ENCODE results near the gene VPS37C. TPM values are rescaled to one million over a fixed set of nuclear protein-coding genes. Genes with fewer than 3 reads are reported as not detected.

Gene VPS37C
- total RNA-seq, 1 donor from 2014 or later = 15.8 TPM

DNA sequence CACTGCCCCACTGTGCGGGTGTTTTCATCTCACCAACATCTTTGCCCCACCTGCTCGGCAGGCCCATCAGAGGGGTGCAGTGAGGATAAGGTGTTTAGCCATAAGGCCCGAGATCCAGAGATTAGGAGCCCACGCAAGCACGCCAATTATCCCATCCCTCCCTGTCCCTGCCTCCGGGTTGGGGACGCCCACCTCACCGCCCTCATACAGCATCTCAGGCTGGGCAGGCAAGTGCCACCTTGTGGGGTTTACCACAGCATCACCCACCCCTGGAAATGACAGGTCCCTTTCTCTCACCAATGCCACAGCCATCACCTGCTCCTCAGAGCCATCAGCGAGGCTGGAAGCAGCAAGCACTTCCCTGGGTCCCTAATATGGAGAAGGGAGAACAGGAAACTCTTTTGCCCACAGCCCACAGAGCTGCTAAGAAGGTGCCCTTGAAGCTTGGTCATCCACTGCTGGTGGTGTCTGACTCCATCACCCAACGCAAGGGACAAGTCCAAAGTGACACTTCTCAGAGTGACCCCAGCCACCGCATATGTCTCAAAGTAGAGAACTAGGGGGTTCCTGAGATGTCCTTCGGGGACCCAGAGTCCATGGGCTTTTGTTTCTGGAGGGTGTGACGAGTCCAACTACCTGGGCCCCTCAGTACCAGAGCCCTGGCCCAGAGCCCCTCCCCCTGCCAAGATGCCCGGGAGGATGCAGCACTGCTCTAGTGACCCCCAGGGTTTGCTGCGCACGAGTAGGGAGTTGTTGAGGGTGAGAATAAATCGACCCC lies 15.8 kb downstream of the VPS37C start:
- Histone ChIP-seq H3K36me3 (no peaks in the 10 kb centered on the region), H3K4me3 (no peak overlapping the region), H3K4me1 (peaks cover 39% of the 10 kb centered on the region), H3K9me3 (replicated peaks) (no peaks in the 10 kb centered on the region), H3K27ac (replicated peaks) (no peak overlapping the region), H3K27me3 (ENCODE audit: low read depth) (no peaks in the 10 kb centered on the region)
- no peak for DNase-seq
- intact Hi-C loops (cut with micrococcal nuclease) = no loop called here
- TF ChIP-seq, protein P1, sequence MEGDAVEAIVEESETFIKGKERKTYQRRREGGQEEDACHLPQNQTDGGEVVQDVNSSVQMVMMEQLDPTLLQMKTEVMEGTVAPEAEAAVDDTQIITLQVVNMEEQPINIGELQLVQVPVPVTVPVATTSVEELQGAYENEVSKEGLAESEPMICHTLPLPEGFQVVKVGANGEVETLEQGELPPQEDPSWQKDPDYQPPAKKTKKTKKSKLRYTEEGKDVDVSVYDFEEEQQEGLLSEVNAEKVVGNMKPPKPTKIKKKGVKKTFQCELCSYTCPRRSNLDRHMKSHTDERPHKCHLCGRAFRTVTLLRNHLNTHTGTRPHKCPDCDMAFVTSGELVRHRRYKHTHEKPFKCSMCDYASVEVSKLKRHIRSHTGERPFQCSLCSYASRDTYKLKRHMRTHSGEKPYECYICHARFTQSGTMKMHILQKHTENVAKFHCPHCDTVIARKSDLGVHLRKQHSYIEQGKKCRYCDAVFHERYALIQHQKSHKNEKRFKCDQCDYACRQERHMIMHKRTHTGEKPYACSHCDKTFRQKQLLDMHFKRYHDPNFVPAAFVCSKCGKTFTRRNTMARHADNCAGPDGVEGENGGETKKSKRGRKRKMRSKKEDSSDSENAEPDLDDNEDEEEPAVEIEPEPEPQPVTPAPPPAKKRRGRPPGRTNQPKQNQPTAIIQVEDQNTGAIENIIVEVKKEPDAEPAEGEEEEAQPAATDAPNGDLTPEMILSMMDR (IDR thresholded peaks at IDR 0.05; ENCODE audit: borderline replicate concordance) = no peak

DNA sequence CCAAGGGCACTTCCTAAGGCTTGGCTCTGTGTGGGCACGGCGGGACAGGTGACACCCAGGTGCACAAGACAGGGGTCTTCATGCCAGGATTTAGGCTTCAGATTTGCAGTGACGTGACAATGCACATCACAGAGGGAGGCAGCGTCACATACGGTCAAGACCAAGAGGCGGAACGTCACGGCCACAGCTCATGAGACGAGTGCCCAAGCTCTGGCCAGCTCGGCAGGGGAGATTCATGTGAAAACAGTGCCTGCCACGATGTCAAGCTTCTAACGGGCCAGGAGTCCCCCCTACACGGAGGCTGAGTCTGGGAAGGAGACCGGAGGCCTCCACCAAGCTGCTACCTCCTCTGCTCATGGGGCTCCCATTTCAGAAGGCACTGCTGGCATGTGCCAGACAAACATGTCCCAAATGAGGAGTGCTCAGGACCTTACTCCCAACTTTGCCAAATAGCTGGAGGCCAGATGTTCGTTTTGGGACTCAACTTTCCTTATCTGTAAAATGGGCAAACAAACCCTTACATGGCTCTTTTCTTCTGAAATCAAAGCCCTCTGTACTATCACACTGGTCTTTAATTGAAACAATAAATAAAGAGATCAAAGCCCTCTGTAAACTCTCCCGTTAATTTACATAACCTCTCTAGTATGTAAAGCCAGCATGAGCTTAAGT lies 16.6 kb downstream of the VPS37C start:
- TF ChIP-seq, protein P1 (IDR thresholded peaks at IDR 0.05; ENCODE audit: borderline replicate concordance) = no peak
- DNase-seq = no peak
- intact Hi-C loops (cut with micrococcal nuclease) = no loop called here
- peaks cover 39% of the 10 kb centered on the region for H3K4me1 ChIP-seq
- no peak overlapping the region for H3K4me3 ChIP-seq
- no peaks in the 10 kb centered on the region for H3K9me3 ChIP-seq (replicated peaks)
- no peak overlapping the region for H3K27ac ChIP-seq (replicated peaks)
- H3K36me3 ChIP-seq = no peaks in the 10 kb centered on the region
- no peaks in the 10 kb centered on the region for H3K27me3 ChIP-seq (ENCODE audit: low read depth)

DNA sequence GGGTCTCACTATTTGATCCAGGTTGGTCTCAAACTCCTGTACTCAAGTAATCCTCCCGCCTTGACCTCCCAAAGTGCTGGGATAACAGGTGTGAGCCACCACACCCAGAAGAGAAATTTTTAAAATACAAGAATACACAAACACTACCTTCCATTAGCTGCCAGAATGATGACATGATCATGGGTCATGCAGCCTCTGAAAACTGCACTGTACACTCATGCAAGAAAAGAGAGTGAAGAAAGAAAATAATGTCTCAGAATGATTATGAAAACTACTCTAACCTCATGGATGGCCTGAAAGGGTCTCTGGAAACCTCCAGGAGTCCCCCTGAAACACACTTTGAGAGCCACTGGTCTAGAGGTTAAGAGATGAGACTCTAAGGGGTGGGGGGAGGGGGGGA lies 18.8 kb downstream of the VPS37C start:
- peaks cover 39% of the 10 kb centered on the region for H3K4me1 ChIP-seq
- intact Hi-C loops (cut with micrococcal nuclease) = no loop called here

DNA sequence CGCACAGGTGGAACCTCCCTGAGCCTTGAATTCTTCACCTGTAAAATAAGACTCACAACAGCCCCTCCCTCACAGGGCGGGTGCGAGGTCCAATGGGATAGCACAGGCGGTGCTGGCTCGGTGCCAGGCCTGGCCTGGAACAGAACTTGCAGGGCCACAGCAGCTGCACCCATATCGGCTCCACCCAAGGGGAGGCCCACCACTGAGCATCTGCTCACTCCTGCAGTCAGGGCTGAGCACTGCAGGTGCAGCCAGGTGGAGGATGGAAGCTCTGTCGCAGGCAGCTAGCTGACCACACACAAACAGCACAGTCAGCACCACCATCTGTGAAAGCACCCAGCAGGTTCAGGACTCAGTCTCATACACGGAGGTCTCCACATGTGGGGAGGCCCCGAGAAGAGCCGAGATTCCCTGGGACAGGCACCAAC lies 19.6 kb downstream of the VPS37C start:
- Histone ChIP-seq H3K27ac (replicated peaks) (no peak overlapping the region), H3K9me3 (replicated peaks) (no peaks in the 10 kb centered on the region), H3K4me3 (no peak overlapping the region), H3K36me3 (peaks cover 7% of the 10 kb centered on the region), H3K4me1 (peaks cover 37% of the 10 kb centered on the region), H3K27me3 (ENCODE audit: low read depth) (no peaks in the 10 kb centered on the region)
- DNase-seq = no peak
- intact Hi-C loops (cut with micrococcal nuclease) = no loop called here
- TF ChIP-seq, protein P1 (IDR thresholded peaks at IDR 0.05; ENCODE audit: borderline replicate concordance) = no peak

More for the DNA sequence above, 18.8 kb downstream of the VPS37C start:
- Histone ChIP-seq H3K36me3 (peaks cover 3% of the 10 kb centered on the region), H3K4me3 (no peak overlapping the region), H3K27me3 (ENCODE audit: low read depth) (no peaks in the 10 kb centered on the region), H3K9me3 (replicated peaks) (no peaks in the 10 kb centered on the region), H3K27ac (replicated peaks) (no peak overlapping the region)
- DNase-seq = no peak
- TF ChIP-seq, protein P1 (IDR thresholded peaks at IDR 0.05; ENCODE audit: borderline replicate concordance) = no peak

DNA sequence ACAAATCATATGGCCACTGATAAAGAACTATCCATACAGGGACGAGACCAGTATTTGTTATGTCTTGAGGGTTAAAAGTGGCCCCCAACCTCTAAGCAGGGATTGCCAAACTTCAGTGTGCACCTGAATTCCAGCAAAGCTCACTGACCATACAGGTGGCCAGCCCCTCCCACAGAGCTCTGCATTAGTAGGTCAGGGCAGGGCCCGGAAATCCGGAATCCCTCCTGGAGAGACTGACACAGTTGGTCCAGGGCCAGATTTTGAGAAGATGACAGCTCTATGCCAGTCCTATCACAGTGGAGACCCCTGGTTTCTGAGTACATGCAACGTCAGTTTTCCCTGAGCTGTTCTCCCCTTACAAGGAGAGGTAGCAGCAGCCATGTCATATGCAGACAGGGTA lies 20.8 kb downstream of the VPS37C start:
- Histone ChIP-seq H3K4me3 (no peak overlapping the region), H3K36me3 (peaks cover 7% of the 10 kb centered on the region), H3K27me3 (ENCODE audit: low read depth) (no peaks in the 10 kb centered on the region), H3K27ac (replicated peaks) (no peak overlapping the region), H3K9me3 (replicated peaks) (no peaks in the 10 kb centered on the region), H3K4me1 (peaks cover 38% of the 10 kb centered on the region)
- TF ChIP-seq, protein P1 (IDR thresholded peaks at IDR 0.05; ENCODE audit: borderline replicate concordance) = no peak
- intact Hi-C loops (cut with micrococcal nuclease) = no loop called here
- no peak for DNase-seq
